Measurements from ENCODE around the gene ZNF787. TPM values are rescaled to one million over a fixed set of nuclear protein-coding genes. Genes with fewer than 3 reads are reported as not detected.

ZNF787 gene
- total and polyA plus RNA-seq, 4 donors: 2.9 to 23.6 (median 18.8) TPM

GRCh38 chr19:56080669-56081401 lies 40.3 kb downstream of the ZNF787 start (continued):
- TF ChIP-seq GABPA (IDR thresholded peaks at IDR 0.05 in 1 of 2, conservative IDR thresholded peaks at IDR 0.05 in 1 of 2): no peak
- TF ChIP-seq ATF3 (IDR thresholded peaks at IDR 0.05): no peak
- peak; percentile 51 for TF ChIP-seq CTCF (IDR thresholded peaks at IDR 0.05; ENCODE audit: low read depth, low read length, missing input control)
- TF ChIP-seq RAD21 (IDR thresholded peaks at IDR 0.05): peak; percentile 66 to 74
- no peak for TF ChIP-seq JUND (IDR thresholded peaks at IDR 0.05)
- peak; percentile 56 for TF ChIP-seq NR2F2 (IDR thresholded peaks at IDR 0.05)
- no peak for TF ChIP-seq MAX (IDR thresholded peaks at IDR 0.05)

- no peaks in the 10 kb centered on the region for H3K27me3 ChIP-seq (ENCODE audit: control insufficient read depth in 4 of 4, insufficient read depth in 4 of 4, low read length in 3 of 4)
- peaks cover 5 to 18% (median 11%) of the 10 kb centered on the region in 4 donors for H3K4me1 ChIP-seq (ENCODE audit: control insufficient read depth in 4 of 4, insufficient read depth in 4 of 4, low read length in 3 of 4)
- H3K4me3 ChIP-seq (ENCODE audit: low read depth in 1 of 3, low read length in 3 of 3): no peak overlapping the region
- no peak overlapping the region for H3K27ac ChIP-seq (ENCODE audit: low read depth in 1 of 2, low read length in 2 of 2)
- no peak for DNase-seq (ENCODE audit: low spot score)
- WGBS: 61% methylated on average over 7 of the region's 7 CpGs
- H3K36me3 ChIP-seq (ENCODE audit: control insufficient read depth in 4 of 4, insufficient read depth in 3 of 4, low read depth in 1 of 4, low read length in 3 of 4): no peaks in the 10 kb centered on the region
- no peak overlapping the region for H3K9ac ChIP-seq (ENCODE audit: low read depth in 1 of 2, low read length in 2 of 2)
- no peaks in the 10 kb centered on the region for H3K9me3 ChIP-seq (ENCODE audit: control insufficient read depth in 4 of 4, low read length in 3 of 4)
- TF ChIP-seq EGR1 (IDR thresholded peaks at IDR 0.05; ENCODE audit: low read depth in 2 of 2): no peak
- TF ChIP-seq NR2F2 (IDR thresholded peaks at IDR 0.05): no peak
- no peak for TF ChIP-seq HNF4A (conservative IDR thresholded peaks at IDR 0.05)
- TF ChIP-seq HNF4G (IDR thresholded peaks at IDR 0.05): no peak
- no peak for TF ChIP-seq GABPA (IDR thresholded peaks at IDR 0.05 in 1 of 2, conservative IDR thresholded peaks at IDR 0.05 in 1 of 2)
- no peak for TF ChIP-seq MAX (IDR thresholded peaks at IDR 0.05)
- TF ChIP-seq ATF3 (IDR thresholded peaks at IDR 0.05): no peak
- no peak for TF ChIP-seq FOXA1 (IDR thresholded peaks at IDR 0.05)
- no peak for TF ChIP-seq TAF1 (conservative IDR thresholded peaks at IDR 0.05)
- no peak for TF ChIP-seq YY1 (IDR thresholded peaks at IDR 0.05)
- no peak for TF ChIP-seq SP1 (IDR thresholded peaks at IDR 0.05)
- TF ChIP-seq FOXA2 (IDR thresholded peaks at IDR 0.05): no peak
- no peak for TF ChIP-seq CTCF (IDR thresholded peaks at IDR 0.05; ENCODE audit: low read depth, low read length, missing input control)
- TF ChIP-seq RAD21 (IDR thresholded peaks at IDR 0.05): no peak
- TF ChIP-seq REST (IDR thresholded peaks at IDR 0.05): no peak
- TF ChIP-seq RXRA (IDR thresholded peaks at IDR 0.05): no peak
- TF ChIP-seq JUND (IDR thresholded peaks at IDR 0.05): no peak
Observed at GRCh38 chr19:56079609-56080008, 41.5 kb downstream of the ZNF787 start.

All from liver (tissue), 9 donors.